Naive thymus-derived CD4-positive, alpha-beta T cell (primary cell): ENCODE measurements around the gene TPBGL. TPM values are rescaled to one million over a fixed set of nuclear protein-coding genes. Genes with fewer than 3 reads are reported as not detected.
A peak's percentile ranks its signal among the peaks of the same experiment; 100 is the strongest.
"Not testable (repeated sequence)": the region's sequence is repeated elsewhere in the genome, so short reads cannot be mapped to it uniquely, and the experiment has no call there.

ENCODE experiments used
- ATAC-seq: fragments of 150-1000 bp; cut with Tn5 transposase; 2 replicates; pipeline ENCODE4 v1.10.0; 2021; ENCODE audit warnings: mild to moderate bottlenecking, moderate library complexity
- CTCF ChIA-PET: fragments of 350-600 bp; sonication (Branson Sonifier 250); formaldehyde crosslinking; loops from one replicate; lab custom pipeline; 2021; ENCODE audit warnings: antibody characterized with exemption; lab: Charles Lee
- POLR2A ChIA-PET: fragments of 350-600 bp; sonication (Branson Sonifier 250); formaldehyde crosslinking; loops from one replicate; lab custom pipeline; 2021; ENCODE audit warnings: antibody characterized with exemption, inconsistent platforms; lab: Charles Lee
- DNase-seq, 9 donors: peaks; one replicate each; pipeline versions ENCODE4 v3.0.0 to v3.0.0-alpha.2; 2020 to 2022; ENCODE audit warnings: mixed read lengths in 1 of 9
- H3K27ac ChIP-seq: one replicate; pipeline ENCODE4 v1.7.0; 2013; ENCODE audit warnings: mild to moderate bottlenecking, low read depth, low read length, moderate library complexity
- H3K27me3 ChIP-seq, 2 donors: one replicate each; pipeline ENCODE4 v1.7.0; 2013; ENCODE audit warnings: low read length in 2 of 2, mild to moderate bottlenecking in 2 of 2, moderate library complexity in 2 of 2; ENCODE audit not compliant: control insufficient read depth in 2 of 2, insufficient read depth in 2 of 2
- H3K36me3 ChIP-seq, 3 experiments: 1 replicate in 2 of 3; 2 replicates in 1 of 3; pipeline ENCODE4 v1.7.0; 2013; ENCODE audit warnings: low read length in 3 of 3, mild to moderate bottlenecking in 3 of 3, moderate library complexity in 1 of 3; ENCODE audit not compliant: insufficient read depth in 3 of 3, control insufficient read depth in 2 of 3
- H3K4me1 ChIP-seq, 2 donors: one replicate each; pipeline ENCODE4 v1.7.0; 2013; ENCODE audit warnings: low read length in 2 of 2, mild to moderate bottlenecking in 2 of 2, moderate library complexity in 1 of 2; ENCODE audit not compliant: control insufficient read depth in 2 of 2, insufficient read depth in 2 of 2
- H3K4me3 ChIP-seq: 2 replicates; pipeline ENCODE4 v1.7.0; 2013; ENCODE audit warnings: mild to moderate bottlenecking, low read length
- H3K9me3 ChIP-seq, 3 experiments: 1 replicate in 2 of 3; 2 replicates in 1 of 3; pipeline ENCODE4 v1.7.0; 2013; ENCODE audit warnings: low read length in 3 of 3; ENCODE audit not compliant: control insufficient read depth in 2 of 3
- H3K27ac Mint-ChIP-seq, 9 donors: one replicate each; pipeline ENCODE4 v1.8.0; 2020 to 2022; ENCODE audit warnings: mixed read lengths in 9 of 9, mild to moderate bottlenecking in 8 of 9, moderate library complexity in 5 of 9, inconsistent platforms in 2 of 9
- H3K27me3 Mint-ChIP-seq, 5 donors: one replicate each; pipeline ENCODE4 v1.8.0; 2021 to 2022; ENCODE audit warnings: mixed read lengths in 5 of 5, mild to moderate bottlenecking in 1 of 5
- H3K36me3 Mint-ChIP-seq, 5 donors: one replicate each; pipeline ENCODE4 v1.8.0; 2020 to 2022; ENCODE audit warnings: mixed read lengths in 5 of 5, mild to moderate bottlenecking in 3 of 5, inconsistent platforms in 1 of 5
- H3K4me1 Mint-ChIP-seq, 7 donors: one replicate each; pipeline ENCODE4 v1.8.0; 2020 to 2022; ENCODE audit warnings: mixed read lengths in 7 of 7, mild to moderate bottlenecking in 3 of 7, inconsistent platforms in 1 of 7
- H3K4me3 Mint-ChIP-seq, 10 donors: one replicate each; pipeline ENCODE4 v1.8.0; 2020 to 2022; ENCODE audit warnings: mild to moderate bottlenecking in 10 of 10, mixed read lengths in 10 of 10, moderate library complexity in 6 of 10, inconsistent platforms in 2 of 10
- H3K9me3 Mint-ChIP-seq, 11 donors: one replicate each; pipeline ENCODE4 v1.8.0; 2020 to 2022; ENCODE audit warnings: mixed read lengths in 11 of 11, mild to moderate bottlenecking in 4 of 11, inconsistent platforms in 1 of 11, moderate library complexity in 1 of 11
- intact Hi-C, 2 donors: fragments of 100-400 bp; cut with micrococcal nuclease; formaldehyde crosslinking; loops; one replicate each; pipeline ENCODE4 v1.15.1; 2023
- polyA plus RNA-seq, 2 donors: library from polyadenylated mRNA; unstranded; fragments of 300-500 nt; fragmentation: Illumina TruSeq; gene quantifications; one replicate each; pipeline ENCODE4 v1.2.3, GENCODE V29; 2021
- total RNA-seq, 6 experiments: library from RNA in 5 of 6; stranded (reverse) in 5 of 6; gene quantifications; 1 replicate in 5 of 6; 2 replicates in 1 of 6; pipeline ENCODE4 v1.2.3 and lab custom pipeline; 2021 to 2026

The TPBGL gene
- total and polyA plus RNA-seq, 7 experiments from 2014 or later, result 0.15 to 0.58 (median 0.31) TPM; not detected in 1

- H3K9me3 Mint-ChIP-seq, H3K9me3 ChIP-seq, DNase-seq, H3K27me3 ChIP-seq, H3K27me3 Mint-ChIP-seq, ATAC-seq, H3K4me3 ChIP-seq: not testable (repeated sequence)
- peaks cover 0 to 51% (median 4%) of the 10 kb centered on the region in 3 experiments for H3K36me3 ChIP-seq
- peak overlapping the region in 8 of 9 donors; percentile 91 to 99 (median 95) for H3K27ac Mint-ChIP-seq
- peak overlapping the region in 4 of 10 donors; percentile 10 to 75 (median 54) for H3K4me3 Mint-ChIP-seq
- H3K36me3 Mint-ChIP-seq, result peaks cover 4 to 28% (median 24%) of the 10 kb centered on the region in 5 donors
- peaks cover 49 to 89% (median 65%) of the 10 kb centered on the region in 7 donors for H3K4me1 Mint-ChIP-seq
- intact Hi-C loops, result loop anchor here (1.0 to 5.0 kb wide), 5 partner anchors 13 to 253 kb away; partner anchors contain the start of gene GDPD5 (in 1 of the 2)
- peak overlapping the region; percentile 43 for H3K27ac ChIP-seq
- CTCF ChIA-PET, result interaction anchor here (1.1 to 14.8 kb wide), 8 partner anchors 9 to 251 kb away, joined by 3 to 416 read pairs (median 16); partner anchors contain the start of gene TPBGL
- POLR2A ChIA-PET, result interaction anchor here (0.6 to 8.5 kb wide), 18 partner anchors 9 to 287 kb away, joined by 3 to 119 read pairs (median 4); partner anchors contain the start of genes ARRB1, NEU3 and RPS3
- H3K4me1 ChIP-seq, result peaks cover 39 to 71% of the 10 kb centered on the region in 2 donors
Measured at GRCh38 chr11:75274716-75275115, 34.1 kb downstream of the TPBGL start.

GRCh38 chr11:75275581-75275980 lies 35.0 kb downstream of the TPBGL start:
- Mint-ChIP-seq H3K4me3 (peak overlapping the region; percentile 75 to 92 (median 86)), H3K4me1 (peaks cover 56 to 95% (median 73%) of the 10 kb centered on the region in 7 donors), H3K9me3 (no peaks in the 10 kb centered on the region), H3K27me3 (no peaks in the 10 kb centered on the region), H3K36me3 (peaks cover 4 to 33% (median 24%) of the 10 kb centered on the region in 5 donors), H3K27ac (peak overlapping the region; percentile 91 to 100 (median 98))
- H3K27me3 ChIP-seq, result no peaks in the 10 kb centered on the region
- H3K9me3 ChIP-seq, result no peaks in the 10 kb centered on the region
- CTCF ChIA-PET, result interaction anchor here (0.6 to 14.8 kb wide), 13 partner anchors 10 to 252 kb away, joined by 3 to 416 read pairs (median 5); partner anchors contain the start of gene TPBGL
- DNase-seq (peak; percentile 46 to 85 (median 77)), ATAC-seq (peak; percentile 95)
- peaks cover 0 to 51% (median 4%) of the 10 kb centered on the region in 3 experiments for H3K36me3 ChIP-seq
- peak overlapping the region; percentile 17 for H3K4me3 ChIP-seq
- intact Hi-C loops, result loop anchor here (1.0 to 5.0 kb wide), 5 partner anchors 14 to 252 kb away; partner anchors contain the start of gene GDPD5 (in 1 of the 2)
- H3K4me1 ChIP-seq, result peaks cover 42 to 79% of the 10 kb centered on the region in 2 donors
- POLR2A ChIA-PET, result interaction anchor here (0.6 to 8.5 kb wide), 28 partner anchors 10 to 287 kb away, joined by 3 to 119 read pairs (median 5); partner anchors contain the start of genes ARRB1, NEU3 and RPS3
- H3K27ac ChIP-seq, result peak overlapping the region; percentile 70

- Mint-ChIP-seq H3K4me3 (peak overlapping the region; percentile 67 to 87 (median 82)), H3K27me3 (no peaks in the 10 kb centered on the region), H3K27ac (peak overlapping the region; percentile 91 to 100 (median 98)), H3K36me3 (peaks cover 4 to 29% (median 20%) of the 10 kb centered on the region in 5 donors), H3K4me1 (peaks cover 53 to 95% (median 72%) of the 10 kb centered on the region in 7 donors), H3K9me3 (no peaks in the 10 kb centered on the region)
- H3K4me1 ChIP-seq, result peaks cover 42 to 77% of the 10 kb centered on the region in 2 donors
- intact Hi-C loops, result loop anchor here in 1 of 2 donors (5.0 kb wide), 1 partner anchor 251 kb away; the partner anchor contains the start of gene GDPD5
- no peaks in the 10 kb centered on the region for H3K27me3 ChIP-seq
- peaks cover 0 to 57% (median 4%) of the 10 kb centered on the region in 3 experiments for H3K36me3 ChIP-seq
- ChIA-PET CTCF (interaction anchor here (0.6 to 14.8 kb wide), 18 partner anchors 10 to 253 kb away, joined by 3 to 416 read pairs (median 4); partner anchors contain the start of gene TPBGL), POLR2A (interaction anchor here (0.7 to 8.5 kb wide), 21 partner anchors 14 to 587 kb away, joined by 3 to 119 read pairs (median 7); partner anchors contain the start of genes ARRB1, NEU3 and RPS3)
- H3K27ac ChIP-seq, result peak overlapping the region; percentile 70
- H3K4me3 ChIP-seq, result peak overlapping the region; percentile 31
- DNase-seq (no peak), ATAC-seq (no peak)
- H3K9me3 ChIP-seq, result no peaks in the 10 kb centered on the region
Measured at GRCh38 chr11:75276186-75276585, 35.6 kb downstream of the TPBGL start.

- H3K4me1 ChIP-seq, result peaks cover 42 to 72% of the 10 kb centered on the region in 2 donors
- H3K27me3 Mint-ChIP-seq, result no peaks in the 10 kb centered on the region
- H3K27ac Mint-ChIP-seq, result peak overlapping the region; percentile 91 to 100 (median 98)
- no peaks in the 10 kb centered on the region for H3K9me3 ChIP-seq
- POLR2A ChIA-PET, result interaction anchor here (0.6 to 8.5 kb wide), 20 partner anchors 14 to 947 kb away, joined by 3 to 119 read pairs (median 8); partner anchors contain the start of genes ARRB1 and RPS3
- peaks cover 49 to 90% (median 68%) of the 10 kb centered on the region in 7 donors for H3K4me1 Mint-ChIP-seq
- no peaks in the 10 kb centered on the region for H3K27me3 ChIP-seq
- H3K4me3 ChIP-seq, result peak overlapping the region; percentile 31
- H3K9me3 Mint-ChIP-seq, result no peaks in the 10 kb centered on the region
- intact Hi-C loops, result loop anchor here in 1 of 2 donors (5.0 kb wide), 1 partner anchor 251 kb away; the partner anchor contains the start of gene GDPD5
- peaks cover 4 to 26% (median 20%) of the 10 kb centered on the region in 5 donors for H3K36me3 Mint-ChIP-seq
- H3K36me3 ChIP-seq, result peaks cover 0 to 59% (median 4%) of the 10 kb centered on the region in 3 experiments
- CTCF ChIA-PET, result interaction anchor here (0.7 to 14.8 kb wide), 13 partner anchors 9 to 254 kb away, joined by 3 to 416 read pairs (median 5); partner anchors contain the start of gene TPBGL
- H3K4me3 Mint-ChIP-seq, result peak overlapping the region; percentile 67 to 87 (median 82)
- DNase-seq (no peak), ATAC-seq (no peak)
- peak overlapping the region; percentile 70 for H3K27ac ChIP-seq
Measured at GRCh38 chr11:75276686-75277085, 36.1 kb downstream of the TPBGL start.

- Mint-ChIP-seq H3K27me3 (no peaks in the 10 kb centered on the region), H3K4me3 (peak overlapping the region in 9 of 10 donors; percentile 20 to 85 (median 38)), H3K27ac (peak overlapping the region; percentile 91 to 100 (median 98)), H3K4me1 (peaks cover 49 to 86% (median 62%) of the 10 kb centered on the region in 7 donors), H3K36me3 (peaks cover 4 to 26% (median 20%) of the 10 kb centered on the region in 5 donors), H3K9me3 (no peaks in the 10 kb centered on the region)
- Histone ChIP-seq H3K9me3 (no peaks in the 10 kb centered on the region), H3K4me1 (peaks cover 42 to 72% of the 10 kb centered on the region in 2 donors), H3K27ac (peak overlapping the region; percentile 70), H3K27me3 (no peaks in the 10 kb centered on the region), H3K36me3 (peaks cover 0 to 57% (median 4%) of the 10 kb centered on the region in 3 experiments), H3K4me3 (peak overlapping the region; percentile 31)
- intact Hi-C loops, result loop anchor here in 1 of 2 donors (5.0 kb wide), 1 partner anchor 250 kb away; the partner anchor contains the start of gene GDPD5
- no peak for ATAC-seq
- ChIA-PET CTCF (interaction anchor here (0.8 to 14.8 kb wide), 9 partner anchors 20 to 254 kb away, joined by 3 to 416 read pairs (median 19); partner anchors contain the start of gene TPBGL), POLR2A (interaction anchor here (0.6 to 8.5 kb wide), 15 partner anchors 15 to 946 kb away, joined by 3 to 119 read pairs (median 15); partner anchors contain the start of genes ARRB1 and RPS3)
- no peak for DNase-seq
Measured at GRCh38 chr11:75277211-75277805, 36.7 kb downstream of the TPBGL start.
